Gastrocnemius medialis (tissue), 4 donors: Measurements from ENCODE around the gene PLA2G6.

Experiments
- CTCF ChIP-seq, 5 experiments: fragments of 450-650 bp in 3 of 5; fragments of 200-600 bp in 2 of 5; sonication (generic) in 2 of 5; IDR thresholded peaks in 4 of 5; conservative IDR thresholded peaks in 1 of 5; 1 replicate in 4 of 5; 2 replicates in 1 of 5; pipeline ENCODE4 v1.5.1; 2016 to 2019; ENCODE audit warnings: antibody characterized with exemption in 5 of 5, mild to moderate bottlenecking in 3 of 5, moderate library complexity in 3 of 5
- POLR2A ChIP-seq, 2 donors: fragments of 450-650 bp; IDR thresholded peaks; one replicate each; pipeline ENCODE4 v1.6.1; 2017; ENCODE audit warnings: antibody characterized with exemption in 2 of 2, mild to moderate bottlenecking in 2 of 2, moderate library complexity in 2 of 2

- TF ChIP-seq CTCF (IDR thresholded peaks at IDR 0.05 in 4 of 5, conservative IDR thresholded peaks at IDR 0.05 in 1 of 5) = no peak
- TF ChIP-seq POLR2A (IDR thresholded peaks at IDR 0.05) = no peak
Measured at GRCh38 chr22:38136607-38137006, 45.0 kb downstream of the PLA2G6 start.
